Uterus (tissue), 4 donors: ENCODE data around the gene RNF39. TPM values are rescaled to one million over a fixed set of nuclear protein-coding genes. Genes with fewer than 3 reads are reported as not detected.

Source experiments
- DNase-seq, 2 donors: peaks; one replicate each; pipeline ENCODE4 v3.0.0-alpha.2; 2019 to 2020
- H3K27ac ChIP-seq, 2 donors: fragments of 200-600 bp; sonication (generic); 1 replicate in 1 of 2; 2 replicates in 1 of 2; pipeline ENCODE4 v1.5.1; 2016 to 2018
- H3K27me3 ChIP-seq, 2 donors: fragments of 200-600 bp; sonication (generic); one replicate each; pipeline ENCODE4 v1.5.1; 2018 to 2019; ENCODE audit warnings: control low read depth in 1 of 2
- H3K36me3 ChIP-seq, 2 donors: fragments of 200-600 bp; sonication (generic); one replicate each; pipeline ENCODE4 v1.5.1; 2019; ENCODE audit warnings: control low read depth in 1 of 2
- H3K4me1 ChIP-seq, 2 donors: fragments of 200-600 bp; sonication (generic); one replicate each; pipeline ENCODE4 v1.5.1; 2018 to 2019; ENCODE audit warnings: control low read depth in 1 of 2
- H3K4me3 ChIP-seq, 2 donors: fragments of 200-600 bp; sonication (generic); 1 replicate in 1 of 2; 2 replicates in 1 of 2; pipeline ENCODE4 v1.5.1; 2018 to 2019; ENCODE audit warnings: mild to moderate bottlenecking in 1 of 2
- H3K9me3 ChIP-seq, 2 donors: fragments of 200-600 bp; sonication (generic); one replicate each; pipeline ENCODE4 v1.5.1; 2019; ENCODE audit warnings: control low read depth in 1 of 2
- POLR2A ChIP-seq, 2 donors: fragments of 450-650 bp; IDR thresholded peaks; one replicate each; pipeline ENCODE4 v1.6.1; 2016; ENCODE audit warnings: antibody characterized with exemption in 2 of 2, mild to moderate bottlenecking in 1 of 2, moderate library complexity in 1 of 2
- intact Hi-C: fragments of 100-400 bp; cut with DNase I; formaldehyde crosslinking; loops from one replicate; pipeline ENCODE4 v1.15.1; 2023; ENCODE audit warnings: low total_unique reads
- total RNA-seq, 4 donors: library from RNA; depleted of rRNA in 3 of 4; stranded (reverse); fragments of >200 nt in 3 of 4; gene quantifications; one replicate each; pipeline versions ENCODE4 v1.1.0 to v1.2.4, GENCODE V29; 2014 to 2023
- TF ChIP-seq, protein P1 (sequence below), 4 experiments: fragments of 200-600 bp in 2 of 4; fragments of 450-650 bp in 2 of 4; sonication (generic) in 2 of 4; IDR thresholded peaks; one replicate each; pipeline ENCODE4 v1.5.1; 2016 to 2019; ENCODE audit warnings: antibody characterized with exemption in 4 of 4, mild to moderate bottlenecking in 2 of 4, moderate library complexity in 1 of 4
- donor health status: DM: yes; HTN: yes; CAD: no.

Gene RNF39
- total RNA-seq, 4 donors from 2014 or later: 0.21 to 0.83 TPM; not detected in 2

DNA sequence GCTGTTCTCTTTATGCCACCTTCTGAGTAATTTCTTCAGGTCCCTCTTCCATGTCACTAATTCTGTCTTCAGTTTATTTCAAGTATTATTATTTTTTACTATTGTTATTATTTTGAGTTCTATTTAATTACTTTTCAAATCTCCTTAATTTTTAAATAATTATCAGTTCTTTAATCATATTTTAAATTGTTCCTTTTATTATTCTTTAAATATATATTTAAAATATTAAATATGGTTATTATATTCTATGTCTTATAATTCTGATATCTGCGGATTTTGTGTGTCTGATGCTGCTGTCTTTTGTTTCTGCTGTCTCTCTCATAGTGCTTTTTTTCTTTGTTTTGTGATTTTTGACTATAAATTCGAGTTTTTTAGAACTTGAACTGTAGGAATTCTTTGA lies 12.3 kb downstream of the RNF39 start:
- TF ChIP-seq, protein P1, sequence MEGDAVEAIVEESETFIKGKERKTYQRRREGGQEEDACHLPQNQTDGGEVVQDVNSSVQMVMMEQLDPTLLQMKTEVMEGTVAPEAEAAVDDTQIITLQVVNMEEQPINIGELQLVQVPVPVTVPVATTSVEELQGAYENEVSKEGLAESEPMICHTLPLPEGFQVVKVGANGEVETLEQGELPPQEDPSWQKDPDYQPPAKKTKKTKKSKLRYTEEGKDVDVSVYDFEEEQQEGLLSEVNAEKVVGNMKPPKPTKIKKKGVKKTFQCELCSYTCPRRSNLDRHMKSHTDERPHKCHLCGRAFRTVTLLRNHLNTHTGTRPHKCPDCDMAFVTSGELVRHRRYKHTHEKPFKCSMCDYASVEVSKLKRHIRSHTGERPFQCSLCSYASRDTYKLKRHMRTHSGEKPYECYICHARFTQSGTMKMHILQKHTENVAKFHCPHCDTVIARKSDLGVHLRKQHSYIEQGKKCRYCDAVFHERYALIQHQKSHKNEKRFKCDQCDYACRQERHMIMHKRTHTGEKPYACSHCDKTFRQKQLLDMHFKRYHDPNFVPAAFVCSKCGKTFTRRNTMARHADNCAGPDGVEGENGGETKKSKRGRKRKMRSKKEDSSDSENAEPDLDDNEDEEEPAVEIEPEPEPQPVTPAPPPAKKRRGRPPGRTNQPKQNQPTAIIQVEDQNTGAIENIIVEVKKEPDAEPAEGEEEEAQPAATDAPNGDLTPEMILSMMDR (IDR thresholded peaks at IDR 0.05): no peak
- TF ChIP-seq POLR2A (IDR thresholded peaks at IDR 0.05): no peak
- H3K4me3 ChIP-seq: no peak overlapping the region
- peaks cover 7 to 13% of the 10 kb centered on the region in 2 donors for H3K4me1 ChIP-seq
- H3K9me3 ChIP-seq: no peaks in the 10 kb centered on the region
- no peak for DNase-seq
- intact Hi-C loops: no loop called here
- H3K27me3 ChIP-seq: no peaks in the 10 kb centered on the region
- H3K36me3 ChIP-seq: no peaks in the 10 kb centered on the region
- no peak overlapping the region for H3K27ac ChIP-seq

DNA sequence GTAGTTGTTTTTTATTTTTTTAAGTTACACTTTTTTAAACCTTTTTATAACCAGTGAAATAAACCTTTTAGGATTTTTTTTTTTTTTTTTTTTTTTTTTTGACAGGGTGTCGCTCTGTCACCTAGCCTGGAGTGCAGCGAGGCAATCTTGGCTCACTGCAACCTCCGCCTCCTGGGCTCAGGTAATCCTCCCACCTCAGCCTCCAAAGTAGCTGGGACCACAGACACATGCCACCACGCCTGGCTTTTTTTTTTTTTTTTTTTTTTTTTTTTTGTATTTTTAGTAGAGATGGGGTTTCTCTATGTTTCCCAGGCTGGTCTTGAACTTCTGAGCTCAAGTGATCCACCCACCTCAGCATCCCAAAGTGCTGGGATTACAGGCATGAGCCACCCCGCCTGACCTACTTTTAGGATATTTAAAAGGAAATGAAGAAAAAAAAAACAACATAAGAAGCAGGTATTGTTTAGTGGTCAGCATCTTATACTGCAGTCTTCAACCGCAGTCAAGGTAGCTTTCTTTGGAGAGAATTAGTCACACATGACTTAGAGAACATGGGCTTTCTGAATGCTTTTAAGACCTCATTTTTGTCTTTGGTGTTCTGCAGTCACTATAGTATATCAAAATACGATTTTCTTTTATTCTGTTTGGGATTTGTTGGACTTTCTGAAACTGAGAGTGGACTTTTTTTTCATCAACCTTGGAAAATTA lies 12.9 kb downstream of the RNF39 start:
- no peak overlapping the region for H3K4me3 ChIP-seq
- no peak for DNase-seq

DNA sequence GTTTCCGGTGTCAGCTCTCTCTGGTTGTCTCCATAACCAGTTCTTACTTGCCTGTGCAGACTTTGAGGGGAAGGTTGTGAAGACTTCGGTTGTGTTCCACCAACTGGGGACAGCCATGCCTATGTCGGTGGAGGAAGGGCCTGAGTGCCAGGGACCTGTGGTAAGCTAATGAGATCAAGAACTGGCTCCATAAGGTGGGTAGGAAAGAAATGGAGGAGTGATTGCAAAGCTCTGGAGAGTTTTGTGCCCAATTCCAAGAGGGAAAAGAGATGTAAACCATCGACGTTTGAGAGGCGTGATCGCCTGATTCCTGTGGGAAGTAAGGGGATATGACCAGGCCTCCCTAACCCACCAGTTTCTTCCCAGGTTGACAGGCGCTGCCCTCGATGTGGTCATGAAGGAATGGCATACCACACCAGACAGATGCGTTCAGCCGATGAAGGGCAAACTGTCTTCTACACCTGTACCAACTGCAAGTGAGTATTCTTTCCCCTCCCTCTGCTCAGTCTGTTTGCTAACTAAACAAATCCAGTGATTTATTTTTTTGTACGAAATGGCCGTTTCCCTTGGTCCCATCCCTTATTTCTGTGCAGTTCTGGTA lies 13.6 kb downstream of the RNF39 start:
- H3K27me3 ChIP-seq: no peaks in the 10 kb centered on the region
- intact Hi-C loops: no loop called here
- peaks cover 5 to 7% of the 10 kb centered on the region in 2 donors for H3K4me1 ChIP-seq
- peak in 1 of 2 donors; percentile 16 for DNase-seq
- TF ChIP-seq, protein P1 (IDR thresholded peaks at IDR 0.05): no peak
- TF ChIP-seq POLR2A (IDR thresholded peaks at IDR 0.05): no peak
- H3K27ac ChIP-seq: peak overlapping the region; percentile 84 to 95
- no peaks in the 10 kb centered on the region for H3K9me3 ChIP-seq
- H3K36me3 ChIP-seq: no peaks in the 10 kb centered on the region
- peak overlapping the region; percentile 59 to 96 for H3K4me3 ChIP-seq

More for the DNA sequence above, 12.9 kb downstream of the RNF39 start:
- Histone ChIP-seq H3K27ac (no peak overlapping the region), H3K4me1 (peaks cover 6 to 7% of the 10 kb centered on the region in 2 donors), H3K9me3 (no peaks in the 10 kb centered on the region), H3K36me3 (no peaks in the 10 kb centered on the region), H3K27me3 (no peaks in the 10 kb centered on the region)
- TF ChIP-seq, protein P1 (IDR thresholded peaks at IDR 0.05): no peak
- TF ChIP-seq POLR2A (IDR thresholded peaks at IDR 0.05): no peak
- intact Hi-C loops: no loop called here

DNA sequence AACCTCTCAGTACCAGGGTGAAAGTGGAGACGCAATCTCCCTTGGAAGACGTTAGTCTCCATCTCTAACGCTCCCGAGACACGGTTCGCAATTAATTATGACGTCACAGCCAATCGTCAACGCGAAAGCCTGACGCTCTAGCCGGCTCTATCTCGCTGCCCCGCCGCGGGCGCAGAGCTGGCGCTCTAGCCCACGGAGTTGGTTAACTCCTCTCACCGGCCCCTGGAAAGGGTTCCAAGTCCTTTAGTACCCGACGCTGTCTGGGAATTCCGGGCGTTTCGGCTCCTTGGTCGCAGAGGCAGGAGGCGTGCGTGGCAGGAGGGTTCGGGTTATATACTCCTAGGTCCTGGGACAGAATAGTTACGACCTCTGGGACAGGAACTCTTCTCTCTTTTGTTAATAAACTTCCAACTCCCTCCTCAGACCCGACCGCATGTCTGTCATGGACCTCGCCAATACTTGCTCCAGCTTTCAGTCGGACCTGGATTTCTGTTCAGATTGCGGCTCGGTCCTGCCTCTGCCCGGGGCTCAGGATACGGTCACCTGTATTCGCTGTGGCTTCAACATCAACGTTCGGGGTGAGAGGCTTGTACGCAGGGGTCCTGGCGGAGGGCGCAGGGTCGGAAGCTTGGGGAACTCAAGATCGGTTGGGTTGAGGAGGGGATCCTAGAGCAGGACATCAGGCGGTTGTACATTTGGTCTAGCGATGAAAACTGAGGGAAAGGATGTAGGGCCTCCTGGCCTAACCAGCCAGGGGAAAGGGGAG lies 14.3 kb downstream of the RNF39 start, which contains the start of gene POLR1H:
POLR1H (plus strand) TSS at position 174 of the 766 bp plus-strand sequence; CDS start at position 434, 260 bp downstream.
- no peaks in the 10 kb centered on the region for H3K27me3 ChIP-seq
- intact Hi-C loops: no loop called here
- peak; percentile 93 for DNase-seq
- TF ChIP-seq, protein P1 (IDR thresholded peaks at IDR 0.05): peak in 1 of 4 experiments; percentile 9
- TF ChIP-seq POLR2A (IDR thresholded peaks at IDR 0.05): peak; percentile 76 to 80
- no peaks in the 10 kb centered on the region for H3K36me3 ChIP-seq
- peak within 1 kb of the TSS; percentile 84 to 95 for H3K27ac ChIP-seq
- H3K4me1 ChIP-seq: peaks cover 5 to 7% of the 10 kb centered on the region in 2 donors
- no peaks in the 10 kb centered on the region for H3K9me3 ChIP-seq
- H3K4me3 ChIP-seq: peak within 1 kb of the TSS; percentile 59 to 96
